ENCODE measurements around the gene FADS1. TPM values are rescaled to one million over a fixed set of nuclear protein-coding genes. Genes with fewer than 3 reads are reported as not detected.
A peak's percentile ranks its signal among the peaks of the same experiment; 100 is the strongest.

FADS1 gene
- total and polyA plus RNA-seq, 2 experiments from 2014 or later: 74.9 to 119 TPM

DNA sequence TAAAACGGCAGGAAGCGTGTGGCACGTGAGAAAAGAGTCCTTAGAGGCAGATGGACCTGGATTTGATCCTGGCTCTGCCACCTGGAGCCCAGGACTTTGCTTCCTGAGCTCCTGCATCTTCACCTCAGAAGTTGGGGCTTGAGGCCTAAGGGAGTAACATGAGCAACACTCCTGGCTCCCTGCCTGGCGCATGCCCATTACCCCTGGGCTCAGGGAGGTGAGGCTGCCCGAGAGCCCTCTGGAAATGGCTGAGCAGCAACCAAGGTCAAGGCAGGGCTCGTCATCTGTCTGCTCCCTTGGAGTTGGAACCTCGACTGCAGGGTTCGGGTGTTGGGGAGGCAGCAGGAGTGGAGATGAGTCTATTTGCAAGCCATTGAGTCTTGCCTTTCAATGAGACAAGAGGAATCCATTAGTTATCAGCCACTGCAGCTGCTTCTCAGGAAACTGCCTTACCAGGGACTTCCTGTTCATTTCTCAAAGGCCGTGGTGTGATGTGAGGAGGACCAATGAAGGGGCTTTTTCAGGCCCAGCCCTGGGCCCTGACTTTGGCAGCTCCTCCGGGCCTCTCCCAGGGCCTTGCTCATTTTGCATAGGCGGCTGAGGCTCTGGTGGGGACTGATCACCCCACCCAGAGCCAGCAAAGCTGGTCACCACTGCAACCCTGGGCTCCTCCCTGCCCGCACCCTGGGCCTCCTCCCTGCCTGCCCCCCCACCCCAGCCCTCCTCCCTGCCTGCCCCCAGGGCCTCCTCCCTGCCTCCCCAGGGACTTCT is 17.7 kb upstream of the FADS1 start:
- Histone ChIP-seq H3K4me3 (peak overlapping the region; percentile 24; the same call in 1 of the 2 replicates), H3K4me1 (ENCODE audit: insufficient read depth) (peaks cover 64% of the 10 kb centered on the region), H2AFZ (no peak overlapping the region), H3K27ac (ENCODE audit: low read depth) (peak overlapping the region; percentile 97), H3K79me2 (replicated peaks; ENCODE audit: insufficient read depth) (peaks cover 85% of the 10 kb centered on the region), H3K9me2 (ENCODE audit: insufficient read depth) (no peaks in the 10 kb centered on the region), H3K27me3 (ENCODE audit: insufficient read depth) (no peaks in the 10 kb centered on the region), H4K20me1 (replicated peaks; ENCODE audit: insufficient read depth) (peaks cover 57% of the 10 kb centered on the region), H3F3A (replicated peaks; ENCODE audit: low read depth) (peaks cover 47% of the 10 kb centered on the region), H3K4me2 (peak overlapping the region; percentile 100), H3K36me3 (ENCODE audit: insufficient read depth) (peaks cover 15% of the 10 kb centered on the region)
- Mint-ChIP-seq H3K4me1 (peaks cover 64% of the 10 kb centered on the region), H3K4me3 (peak overlapping the region; percentile 53; the same call in 1 of the 3 replicates), H3K27me3 (ENCODE audit: insufficient read depth, low read depth, poor library complexity) (peaks cover 20% of the 10 kb centered on the region), H3K36me3 (ENCODE audit: low read depth) (peaks cover 56% of the 10 kb centered on the region), H3K9me3 (no peaks in the 10 kb centered on the region), H3K27ac (peak overlapping the region; percentile 96)
- DNase-seq (ENCODE audit: low spot score) (peak; percentile 80), ATAC-seq (peak; percentile 74)
- TF ChIP-seq POLR2AphosphoS5 (IDR thresholded peaks at IDR 0.05; ENCODE audit: low read depth): 0 out of 2 replicates have a peak, but pooled peaks have one; percentile 24
- no peak for TF ChIP-seq ZNF114 (CRISPR knock-in tag; IDR thresholded peaks at IDR 0.05)

- Histone ChIP-seq H2AFZ (no peak overlapping the region), H3K27ac (ENCODE audit: low read depth) (peak overlapping the region; percentile 97), H3F3A (replicated peaks; ENCODE audit: low read depth) (peaks cover 48% of the 10 kb centered on the region), H4K20me1 (replicated peaks; ENCODE audit: insufficient read depth) (peaks cover 54% of the 10 kb centered on the region), H3K79me2 (replicated peaks; ENCODE audit: insufficient read depth) (peaks cover 85% of the 10 kb centered on the region), H3K36me3 (ENCODE audit: insufficient read depth) (peaks cover 9% of the 10 kb centered on the region), H3K4me3 (peak overlapping the region; percentile 28; the same call in 1 of the 2 replicates), H3K4me2 (peak overlapping the region; percentile 100), H3K4me1 (ENCODE audit: insufficient read depth) (peaks cover 64% of the 10 kb centered on the region), H3K9me2 (ENCODE audit: insufficient read depth) (no peaks in the 10 kb centered on the region), H3K27me3 (ENCODE audit: insufficient read depth) (no peaks in the 10 kb centered on the region)
- peak overlapping the region; percentile 53; the same call in 1 of the 3 replicates for H3K4me3 Mint-ChIP-seq
- no peak for TF ChIP-seq ZNF114 (CRISPR knock-in tag; IDR thresholded peaks at IDR 0.05)
- TF ChIP-seq ZNF331 (CRISPR knock-in tag; IDR thresholded peaks at IDR 0.05; ENCODE audit: low read depth): no peak
- no peak for TF ChIP-seq ZNF462 (CRISPR knock-in tag; IDR thresholded peaks at IDR 0.05)
- TF ChIP-seq CTCF (conservative IDR thresholded peaks at IDR 0.05; ENCODE audit: low read depth in 2 of 2): no peak
- TF ChIP-seq POLR2AphosphoS5 (IDR thresholded peaks at IDR 0.05; ENCODE audit: low read depth): no peak; the same call in 1 of the 2 replicates
- no peak for TF ChIP-seq CREB1 (CRISPR knock-in tag; IDR thresholded peaks at IDR 0.05; ENCODE audit: low read depth)
- no peak for TF ChIP-seq NANOG (IDR thresholded peaks at IDR 0.05; ENCODE audit: borderline replicate concordance)
- H3K9me3 Mint-ChIP-seq: no peaks in the 10 kb centered on the region
- H3K27me3 Mint-ChIP-seq (ENCODE audit: insufficient read depth, low read depth, poor library complexity): peaks cover 17% of the 10 kb centered on the region
- H3K36me3 Mint-ChIP-seq (ENCODE audit: low read depth): peaks cover 54% of the 10 kb centered on the region
- peaks cover 66% of the 10 kb centered on the region for H3K4me1 Mint-ChIP-seq
- ATAC-seq: peak; percentile 38
- H3K27ac Mint-ChIP-seq: peak overlapping the region; percentile 96
- peak; percentile 56 for DNase-seq (ENCODE audit: low spot score)
Observed at GRCh38 chr11:61833926-61834277, 17.1 kb upstream of the FADS1 start.
